HCT116 (cell line): ENCODE measurements around the gene CCDC185. TPM values are rescaled to one million over a fixed set of nuclear protein-coding genes. Genes with fewer than 3 reads are reported as not detected.

Experiments
- ATAC-seq: fragments of 200-7000 bp; cut with Tn5 transposase; 2 replicates; pipeline ENCODE4 v1.9.1; 2020; ENCODE audit warnings: mild to moderate bottlenecking, moderate library complexity
- BruUV-seq: library from RNA; stranded (reverse); fragments of 400-500 nt; replicated peaks from 2 replicates; lab custom pipeline; 2021; lab: Mats Ljungman, UMichigan
- CTCF ChIA-PET: fragments of 300-600 bp; sonication (Branson Sonifier 250); formaldehyde crosslinking; loops from one replicate; lab custom pipeline; 2021; ENCODE audit warnings: antibody characterized with exemption; lab: Charles Lee
- POLR2A ChIA-PET: fragments of 300-600, 350-600 bp; sonication (Branson Sonifier 250); formaldehyde crosslinking; loops from one replicate; lab custom pipeline; 2021; ENCODE audit warnings: antibody characterized with exemption; lab: Charles Lee
- RAD21 ChIA-PET, 2 experiments: fragments of 300-600 bp; sonication (Branson Sonifier 250); formaldehyde crosslinking; loops; one replicate each; lab custom pipeline; 2023; ENCODE audit warnings: low total read pairs in 2 of 2; ENCODE audit not compliant: uncharacterized antibody in 2 of 2, unreplicated experiment in 2 of 2, low non-redundant PET in 1 of 2; lab: Charles Lee
- DNase-seq: peaks from one replicate; pipeline ENCODE4 v3.0.0-alpha.2; 2010; ENCODE audit warnings: low read depth, low spot score
- H2AFZ ChIP-seq: fragments of 200-600 bp; shearing (Covaris generic), sonication (generic); 2 replicates; pipeline ENCODE4 v1.6.1; 2017; ENCODE audit warnings: low read depth, mixed run types, mixed read lengths, antibody characterized with exemption, low read length; ENCODE audit not compliant: poor library complexity, severe bottlenecking
- H3K27ac ChIP-seq: 2 replicates; pipeline ENCODE4 v1.5.1; 2012; ENCODE audit warnings: low read depth, low read length
- H3K27me3 ChIP-seq: fragments of 200-600 bp; sonication (generic); 2 replicates; pipeline ENCODE4 v1.6.1; 2016; ENCODE audit warnings: mixed run types, low read length, mixed read lengths; ENCODE audit not compliant: insufficient read depth
- H3K36me3 ChIP-seq, 2 experiments: fragments of 200-500 bp in 1 of 2; fragments of 200-600 bp in 1 of 2; sonication (Bioruptor generic) in 1 of 2; sonication (generic) in 1 of 2; 2 replicates each; pipeline versions ENCODE4 v1.5.1 to v1.6.1; 2014 to 2016; ENCODE audit warnings: low read length in 2 of 2, inconsistent platforms in 1 of 2, mixed read lengths in 1 of 2, mixed run types in 1 of 2; ENCODE audit not compliant: insufficient read depth in 2 of 2, control insufficient read depth in 1 of 2
- H3K4me1 ChIP-seq, 2 experiments: fragments of 200-600 bp in 1 of 2; sonication (generic) in 1 of 2; 2 replicates each; pipeline versions ENCODE4 v1.5.1 to v1.6.1; 2012 to 2017; ENCODE audit warnings: low read length in 2 of 2, inconsistent platforms in 1 of 2, mild to moderate bottlenecking in 1 of 2, mixed read lengths in 1 of 2, mixed run types in 1 of 2, moderate library complexity in 1 of 2; ENCODE audit not compliant: insufficient read depth in 2 of 2, control insufficient read depth in 1 of 2
- H3K4me2 ChIP-seq: fragments of 200-600 bp; sonication (generic); 2 replicates; pipeline ENCODE4 v1.6.1; 2017; ENCODE audit warnings: mixed run types, low read length, mixed read lengths
- H3K4me3 ChIP-seq, 2 experiments: fragments of 200-600 bp in 1 of 2; sonication (generic) in 1 of 2; replicated peaks in 1 of 2; 2 replicates each; pipeline ENCODE4 v1.5.1; 2011 to 2016; ENCODE audit warnings: low read length in 2 of 2, control low read depth in 1 of 2, low read depth in 1 of 2, mild to moderate bottlenecking in 1 of 2, mixed read lengths in 1 of 2, mixed run types in 1 of 2
- H3K79me2 ChIP-seq: fragments of 200-600 bp; sonication (generic); 2 replicates; pipeline ENCODE4 v1.6.1; 2017; ENCODE audit warnings: mild to moderate bottlenecking, mixed run types, low read length, moderate library complexity, mixed read lengths; ENCODE audit not compliant: insufficient read depth
- H3K9ac ChIP-seq: fragments of 200-600 bp; sonication (generic); 2 replicates; pipeline ENCODE4 v1.6.1; 2016; ENCODE audit warnings: low read length, mixed read lengths
- H3K9me2 ChIP-seq: fragments of 200-600 bp; sonication (generic), shearing (Covaris generic); 2 replicates; pipeline ENCODE4 v1.6.1; 2017; ENCODE audit warnings: mixed run types, mild to moderate bottlenecking, moderate library complexity; ENCODE audit not compliant: insufficient read depth
- H3K9me3 ChIP-seq, 2 experiments: fragments of 200-500 bp in 1 of 2; fragments of 200-600 bp in 1 of 2; sonication (Bioruptor generic) in 1 of 2; sonication (generic) in 1 of 2; 2 replicates each; pipeline ENCODE4 v1.6.1; 2014 to 2017; ENCODE audit warnings: low read length in 2 of 2, mixed read lengths in 2 of 2, inconsistent platforms in 1 of 2, low read depth in 1 of 2, mild to moderate bottlenecking in 1 of 2, mixed run types in 1 of 2, moderate library complexity in 1 of 2; ENCODE audit not compliant: control insufficient read depth in 1 of 2, insufficient read depth in 1 of 2
- H4K20me1 ChIP-seq: fragments of 200-600 bp; sonication (generic), shearing (Covaris generic); 2 replicates; pipeline ENCODE4 v1.6.1; 2017; ENCODE audit warnings: mixed run types, mild to moderate bottlenecking, moderate library complexity; ENCODE audit not compliant: insufficient read depth
- ELF1 ChIP-seq: IDR thresholded peaks from 2 replicates; pipeline ENCODE4 v1.6.1; 2012; ENCODE audit warnings: low read depth, borderline replicate concordance
- EZH2 ChIP-seq: fragments of 200-600 bp; sonication (generic); IDR thresholded peaks from 2 replicates; pipeline ENCODE4 v1.6.1; 2017; ENCODE audit warnings: antibody characterized with exemption, mixed run types
- RAD21 ChIP-seq: IDR thresholded peaks from 2 replicates; pipeline ENCODE4 v1.6.1; 2012; ENCODE audit warnings: low read depth, mild to moderate bottlenecking
- REST ChIP-seq: IDR thresholded peaks from 2 replicates; pipeline ENCODE4 v1.6.1; 2012; ENCODE audit warnings: low read depth
- SIN3A ChIP-seq: IDR thresholded peaks from 2 replicates; pipeline ENCODE4 v1.6.1; 2012; ENCODE audit warnings: low read depth
- TCF7L2 ChIP-seq: IDR thresholded peaks from 2 replicates; pipeline ENCODE4 v1.7.0; 2011; ENCODE audit warnings: borderline replicate concordance, inconsistent platforms; ENCODE audit not compliant: insufficient read depth, insufficient read length; ENCODE audit errors: extremely low read depth
- YY1 ChIP-seq: IDR thresholded peaks from 2 replicates; pipeline ENCODE4 v1.6.1; 2011; ENCODE audit warnings: low read length, low read depth, moderate library complexity, mild to moderate bottlenecking; ENCODE audit not compliant: insufficient replicate concordance; ENCODE audit errors: extremely low read depth
- ZFX ChIP-seq: fragments of 450-650 bp; IDR thresholded peaks from 2 replicates; pipeline ENCODE4 v1.6.1; 2017
- intact Hi-C: fragments of 100-400 bp; cut with micrococcal nuclease; formaldehyde crosslinking; loops from 2 replicates; pipeline ENCODE4 v1.10.0; 2022
- total RNA-seq: library from RNA; stranded (reverse); gene quantifications from one replicate; pipeline ENCODE4 v1.2.1, GENCODE V29; 2021; ENCODE audit not compliant: unreplicated experiment

The CCDC185 gene
- total RNA-seq, 1 experiment from 2014 or later: not detected

- TF ChIP-seq EZH2 (no peak), ZFX (no peak), TCF7L2 (no peak), ELF1 (no peak), RAD21 (no peak), REST (no peak)
Measured at GRCh38 chr1:223348439-223348838, 44.8 kb upstream of the CCDC185 start (continued).

GRCh38 chr1:223349241-223349640 lies 44.0 kb upstream of the CCDC185 start:
- no peaks in the 10 kb centered on the region for H3K36me3 ChIP-seq
- no peaks in the 10 kb centered on the region for H3K9me3 ChIP-seq
- BruUV-seq: no TSS peak
- H4K20me1 ChIP-seq: no peaks in the 10 kb centered on the region
- DNase-seq (no peak), ATAC-seq (no peak)
- intact Hi-C loops: no loop called here
- H3K27ac ChIP-seq: no peak overlapping the region
- TF ChIP-seq SIN3A: no peak
- TF ChIP-seq ELF1: no peak
- no peak for TF ChIP-seq YY1
- ChIA-PET POLR2A (interaction anchor here (1.2 kb wide), 1 partner anchor 16 kb away, joined by 3 read pairs; no protein-coding TSS in a partner anchor), CTCF (interaction anchor here (1.1 kb wide), 1 partner anchor 14 kb away, joined by 3 read pairs; no protein-coding TSS in a partner anchor), RAD21 (no interaction called here)
- H3K27me3 ChIP-seq: peaks cover 27% of the 10 kb centered on the region
- H3K9ac ChIP-seq: no peak overlapping the region
- H3K4me2 ChIP-seq: no peak overlapping the region
- H3K79me2 ChIP-seq: no peaks in the 10 kb centered on the region
- no peak overlapping the region for H2AFZ ChIP-seq
- no peak overlapping the region for H3K4me3 ChIP-seq
- no peaks in the 10 kb centered on the region for H3K4me1 ChIP-seq
- H3K9me2 ChIP-seq: no peaks in the 10 kb centered on the region
